Smooth muscle cell (in vitro differentiated cells): ENCODE results near the gene B3GAT2. TPM values are rescaled to one million over a fixed set of nuclear protein-coding genes. Genes with fewer than 3 reads are reported as not detected.

Experiments used
- DNase-seq: peaks from one replicate; lab custom pipeline; 2025; ENCODE audit not compliant: unreplicated experiment; lab: John Stamatoyannopoulos, UW
- H2AFZ ChIP-seq: fragments of 200-600 bp; sonication (generic); 2 replicates; pipeline ENCODE4 v1.6.0; 2016; ENCODE audit warnings: antibody characterized with exemption, low read depth, mild to moderate bottlenecking
- H3F3A ChIP-seq: fragments of 200-600 bp; sonication (generic); 2 replicates; pipeline ENCODE4 v1.6.0; 2017; ENCODE audit warnings: antibody characterized with exemption, low read depth
- H3K27ac ChIP-seq: fragments of 200-600 bp; sonication (generic); 2 replicates; pipeline ENCODE4 v1.5.1; 2016; ENCODE audit warnings: low read depth, mild to moderate bottlenecking
- H3K27me3 ChIP-seq: fragments of 200-600 bp; sonication (generic); 2 replicates; pipeline ENCODE4 v1.6.1; 2016; ENCODE audit warnings: low read depth, mild to moderate bottlenecking
- H3K36me3 ChIP-seq: fragments of 200-600 bp; sonication (generic); 2 replicates; pipeline ENCODE4 v1.5.1; 2016; ENCODE audit warnings: low read depth
- H3K4me1 ChIP-seq: fragments of 200-600 bp; sonication (generic); 2 replicates; pipeline ENCODE4 v1.5.1; 2016; ENCODE audit warnings: low read depth
- H3K4me2 ChIP-seq: fragments of 200-600 bp; sonication (generic); 2 replicates; pipeline ENCODE4 v1.6.0; 2016; ENCODE audit warnings: mild to moderate bottlenecking
- H3K4me3 ChIP-seq: fragments of 200-600 bp; sonication (generic); 2 replicates; pipeline ENCODE4 v1.5.1; 2016; ENCODE audit warnings: mild to moderate bottlenecking
- H3K79me2 ChIP-seq: fragments of 200-600 bp; sonication (generic); 2 replicates; pipeline ENCODE4 v1.6.0; 2016; ENCODE audit warnings: low read depth, mild to moderate bottlenecking
- H3K9ac ChIP-seq: fragments of 200-600 bp; sonication (generic); 2 replicates; pipeline ENCODE4 v1.6.0; 2016; ENCODE audit warnings: low read depth
- H3K9me3 ChIP-seq: fragments of 200-600 bp; sonication (generic); replicated peaks from 2 replicates; pipeline ENCODE4 v1.5.1; 2016; ENCODE audit warnings: low read depth
- H4K20me1 ChIP-seq: fragments of 200-600 bp; sonication (generic); 2 replicates; pipeline ENCODE4 v1.6.0; 2016; ENCODE audit warnings: low read depth
- WGBS: methylation state at CpG from one replicate; pipeline ENCODE4 v1.1.7; 2016; ENCODE audit warnings: low lambda C conversion rate; 5-methylcytosine and 5-hydroxymethylcytosine counted together
- polyA plus RNA-seq: library from polyadenylated mRNA; unstranded; fragments of >200 nt; fragmentation: Nextera tagmentation; extraction: Ambion mirVana; gene quantifications from 2 replicates; pipeline ENCODE4 v1.2.1, GENCODE V29; 2016
- total RNA-seq: library from RNA; depleted of rRNA; stranded (reverse); fragments of >200 nt; gene quantifications from 2 replicates; pipeline ENCODE4 v1.2.3, GENCODE V29; 2014
- TF ChIP-seq, protein P1 (sequence below): fragments of 200-600 bp; sonication (generic); IDR thresholded peaks from 2 replicates; pipeline ENCODE4 v1.5.1; 2017; ENCODE audit warnings: borderline replicate concordance, mild to moderate bottlenecking, antibody characterized with exemption; ENCODE audit not compliant: insufficient read depth, poor library complexity, severe bottlenecking

B3GAT2 gene
- total and polyA plus RNA-seq, 2 experiments from 2014 or later: 0.13 to 0.14 TPM

DNA sequence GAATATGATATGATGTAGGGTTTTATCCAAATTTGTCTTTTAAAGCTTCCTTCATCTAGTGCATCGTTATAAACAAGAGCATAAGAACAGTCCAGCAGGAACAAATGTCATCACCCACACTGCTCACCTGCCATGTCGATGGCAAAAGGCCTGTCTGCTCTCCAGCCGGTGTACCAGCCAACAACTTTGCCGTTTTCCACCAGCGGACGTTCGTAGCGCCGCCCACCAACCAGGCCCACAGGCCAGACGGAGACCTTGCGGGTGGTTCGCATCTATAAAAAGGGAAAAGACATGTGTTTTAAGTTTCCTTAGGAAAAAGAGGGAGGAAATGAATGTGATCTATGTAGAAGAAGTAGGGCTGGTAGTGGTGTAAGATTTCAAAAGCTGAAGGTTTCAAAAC is 62.9 kb downstream of the B3GAT2 start:
- Histone ChIP-seq H3K27me3 (no peaks in the 10 kb centered on the region), H3F3A (no peaks in the 10 kb centered on the region), H3K4me1 (no peaks in the 10 kb centered on the region), H3K79me2 (no peaks in the 10 kb centered on the region), H3K4me2 (no peak overlapping the region), H3K9ac (no peak overlapping the region), H3K4me3 (no peak overlapping the region), H3K9me3 (no peaks in the 10 kb centered on the region), H2AFZ (no peak overlapping the region), H3K27ac (no peak overlapping the region), H4K20me1 (no peaks in the 10 kb centered on the region), H3K36me3 (no peaks in the 10 kb centered on the region)
- no peak for DNase-seq
- TF ChIP-seq, protein P1, sequence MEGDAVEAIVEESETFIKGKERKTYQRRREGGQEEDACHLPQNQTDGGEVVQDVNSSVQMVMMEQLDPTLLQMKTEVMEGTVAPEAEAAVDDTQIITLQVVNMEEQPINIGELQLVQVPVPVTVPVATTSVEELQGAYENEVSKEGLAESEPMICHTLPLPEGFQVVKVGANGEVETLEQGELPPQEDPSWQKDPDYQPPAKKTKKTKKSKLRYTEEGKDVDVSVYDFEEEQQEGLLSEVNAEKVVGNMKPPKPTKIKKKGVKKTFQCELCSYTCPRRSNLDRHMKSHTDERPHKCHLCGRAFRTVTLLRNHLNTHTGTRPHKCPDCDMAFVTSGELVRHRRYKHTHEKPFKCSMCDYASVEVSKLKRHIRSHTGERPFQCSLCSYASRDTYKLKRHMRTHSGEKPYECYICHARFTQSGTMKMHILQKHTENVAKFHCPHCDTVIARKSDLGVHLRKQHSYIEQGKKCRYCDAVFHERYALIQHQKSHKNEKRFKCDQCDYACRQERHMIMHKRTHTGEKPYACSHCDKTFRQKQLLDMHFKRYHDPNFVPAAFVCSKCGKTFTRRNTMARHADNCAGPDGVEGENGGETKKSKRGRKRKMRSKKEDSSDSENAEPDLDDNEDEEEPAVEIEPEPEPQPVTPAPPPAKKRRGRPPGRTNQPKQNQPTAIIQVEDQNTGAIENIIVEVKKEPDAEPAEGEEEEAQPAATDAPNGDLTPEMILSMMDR: no peak
- 96% methylated on average over 12 of the region's 12 CpGs for WGBS

DNA sequence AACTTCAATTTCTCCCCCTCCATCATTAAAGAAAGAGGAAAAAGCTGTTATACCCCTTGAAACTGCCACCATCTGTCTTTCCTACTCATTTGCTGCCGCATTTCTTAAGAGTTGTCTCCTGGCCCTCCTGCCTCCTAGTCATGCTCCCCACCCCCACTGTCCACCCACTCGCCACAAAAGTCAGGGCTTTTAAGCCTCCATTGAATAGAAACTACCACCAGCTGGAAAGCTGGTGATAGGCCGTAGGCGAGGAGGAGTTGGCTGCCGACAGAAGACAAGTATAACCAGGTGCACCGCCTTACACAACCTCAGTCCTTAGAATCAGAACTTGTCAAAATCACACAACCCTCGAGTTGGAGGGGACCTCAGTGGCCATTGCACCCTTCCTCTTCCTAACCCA is 67.6 kb downstream of the B3GAT2 start:
- 85% methylated on average over 7 of the region's 7 CpGs for WGBS
- Histone ChIP-seq H3K79me2 (no peaks in the 10 kb centered on the region), H3K27ac (no peak overlapping the region), H3K4me3 (no peak overlapping the region), H3K27me3 (peaks cover 8% of the 10 kb centered on the region), H3K9me3 (no peaks in the 10 kb centered on the region), H3K9ac (no peak overlapping the region), H3K36me3 (no peaks in the 10 kb centered on the region), H3F3A (no peaks in the 10 kb centered on the region), H4K20me1 (no peaks in the 10 kb centered on the region), H3K4me1 (no peaks in the 10 kb centered on the region), H3K4me2 (no peak overlapping the region), H2AFZ (no peak overlapping the region)
- TF ChIP-seq, protein P1: no peak
- no peak for DNase-seq

DNA sequence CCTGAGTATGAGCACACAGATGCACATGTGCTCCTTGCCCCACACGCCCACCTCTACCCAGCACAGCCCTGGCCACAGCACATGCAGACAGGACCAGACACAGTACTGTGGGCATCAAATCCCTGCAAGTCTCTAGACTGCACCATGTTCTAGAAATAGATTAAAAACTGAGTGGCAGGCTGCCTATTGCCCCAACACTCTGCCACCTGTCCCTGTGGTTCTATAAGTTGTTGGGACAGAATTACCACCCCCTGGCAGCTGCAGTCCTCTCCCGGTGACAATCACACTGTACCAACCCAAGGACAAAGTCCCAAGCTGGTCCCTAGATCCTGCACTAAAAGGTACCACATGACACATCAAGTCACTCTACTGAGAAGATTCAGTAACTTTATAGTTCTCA is 70.2 kb downstream of the B3GAT2 start:
- Histone ChIP-seq H3K4me1 (no peaks in the 10 kb centered on the region), H3K36me3 (no peaks in the 10 kb centered on the region), H3F3A (no peaks in the 10 kb centered on the region), H3K79me2 (no peaks in the 10 kb centered on the region), H2AFZ (no peak overlapping the region), H3K9ac (no peak overlapping the region), H3K27me3 (peaks cover 8% of the 10 kb centered on the region), H3K9me3 (no peaks in the 10 kb centered on the region), H4K20me1 (no peaks in the 10 kb centered on the region), H3K4me3 (no peak overlapping the region), H3K4me2 (no peak overlapping the region), H3K27ac (no peak overlapping the region)
- TF ChIP-seq, protein P1: no peak
- 96% methylated on average over 2 of the region's 2 CpGs for WGBS
- no peak for DNase-seq

DNA sequence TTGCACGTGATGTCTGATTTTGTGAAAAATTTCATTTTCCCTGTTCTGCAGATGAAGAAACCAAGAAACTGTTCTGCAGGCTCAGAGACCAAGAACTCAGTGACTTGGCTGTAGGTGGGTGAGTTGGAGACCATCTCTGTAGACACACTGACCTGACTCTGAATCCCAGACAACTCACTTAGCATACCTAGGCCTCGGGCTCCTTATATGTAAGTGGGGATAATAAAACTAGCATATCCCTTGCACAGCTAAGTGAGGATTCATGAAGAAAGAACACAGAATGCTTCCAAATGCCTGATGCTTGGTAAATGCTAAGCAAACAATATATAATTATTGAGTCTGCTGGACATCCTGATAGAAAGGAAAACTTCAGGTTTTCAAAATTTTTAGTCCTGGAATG is 70.8 kb downstream of the B3GAT2 start:
- Histone ChIP-seq H3K36me3 (no peaks in the 10 kb centered on the region), H3K4me2 (no peak overlapping the region), H3K9ac (no peak overlapping the region), H3K4me1 (no peaks in the 10 kb centered on the region), H3K9me3 (no peaks in the 10 kb centered on the region), H3K79me2 (no peaks in the 10 kb centered on the region), H3K27me3 (peaks cover 8% of the 10 kb centered on the region), H4K20me1 (no peaks in the 10 kb centered on the region), H3K4me3 (no peak overlapping the region), H2AFZ (no peak overlapping the region), H3K27ac (no peak overlapping the region), H3F3A (no peaks in the 10 kb centered on the region)
- WGBS: 85% methylated on average over 2 of the region's 2 CpGs
- DNase-seq: no peak
- TF ChIP-seq, protein P1: no peak
